Measurements from ENCODE around the gene CST11. TPM values are rescaled to one million over a fixed set of nuclear protein-coding genes. Genes with fewer than 3 reads are reported as not detected.
A peak's percentile ranks its signal among the peaks of the same experiment; 100 is the strongest.

CST11 gene
- total and polyA plus RNA-seq, 4 donors = not detected

- Histone ChIP-seq H3K4me1 (ENCODE audit: control insufficient read depth in 4 of 4, insufficient read depth in 4 of 4, low read length in 3 of 4) (no peaks in the 10 kb centered on the region), H3K36me3 (ENCODE audit: control insufficient read depth in 4 of 4, insufficient read depth in 3 of 4, low read depth in 1 of 4, low read length in 3 of 4) (no peaks in the 10 kb centered on the region), H3K27me3 (ENCODE audit: control insufficient read depth in 4 of 4, insufficient read depth in 4 of 4, low read length in 3 of 4) (no peaks in the 10 kb centered on the region), H3K4me3 (ENCODE audit: low read depth in 1 of 3, low read length in 3 of 3) (no peak overlapping the region), H3K27ac (ENCODE audit: low read depth in 1 of 2, low read length in 2 of 2) (no peak overlapping the region), H3K9ac (ENCODE audit: low read depth in 1 of 2, low read length in 2 of 2) (no peak overlapping the region), H3K9me3 (ENCODE audit: control insufficient read depth in 4 of 4, low read length in 3 of 4) (no peaks in the 10 kb centered on the region)
- no peak for DNase-seq (ENCODE audit: low spot score)
- 91% methylated on average over 5 of the region's 5 CpGs for WGBS
- no peak for TF ChIP-seq ZBTB33 (IDR thresholded peaks at IDR 0.05)
- no peak for TF ChIP-seq EGR1 (IDR thresholded peaks at IDR 0.05; ENCODE audit: low read depth in 2 of 2)
- TF ChIP-seq YY1 (IDR thresholded peaks at IDR 0.05) = no peak
- no peak for TF ChIP-seq MAX (IDR thresholded peaks at IDR 0.05)
- TF ChIP-seq NR2F2 (IDR thresholded peaks at IDR 0.05) = no peak
- no peak for TF ChIP-seq REST (IDR thresholded peaks at IDR 0.05)
- no peak for TF ChIP-seq FOXA1 (IDR thresholded peaks at IDR 0.05)
- TF ChIP-seq RXRA (IDR thresholded peaks at IDR 0.05) = no peak
- TF ChIP-seq RAD21 (IDR thresholded peaks at IDR 0.05) = no peak
- no peak for TF ChIP-seq SP1 (IDR thresholded peaks at IDR 0.05)
These were observed 4.5 kb downstream of the CST11 start for GRCh38 chr20:23448167-23448566.

GRCh38 chr20:23446505-23446904 lies 6.2 kb downstream of the CST11 start:
- Histone ChIP-seq H3K4me3 (ENCODE audit: low read depth in 1 of 3, low read length in 3 of 3) (no peak overlapping the region), H3K27ac (ENCODE audit: low read depth in 1 of 2, low read length in 2 of 2) (no peak overlapping the region), H3K9ac (ENCODE audit: low read depth in 1 of 2, low read length in 2 of 2) (no peak overlapping the region), H3K4me1 (ENCODE audit: control insufficient read depth in 4 of 4, insufficient read depth in 4 of 4, low read length in 3 of 4) (no peaks in the 10 kb centered on the region), H3K9me3 (ENCODE audit: control insufficient read depth in 4 of 4, low read length in 3 of 4) (no peaks in the 10 kb centered on the region), H3K36me3 (ENCODE audit: control insufficient read depth in 4 of 4, insufficient read depth in 3 of 4, low read depth in 1 of 4, low read length in 3 of 4) (no peaks in the 10 kb centered on the region), H3K27me3 (ENCODE audit: control insufficient read depth in 4 of 4, insufficient read depth in 4 of 4, low read length in 3 of 4) (no peaks in the 10 kb centered on the region)
- TF ChIP-seq MAX (IDR thresholded peaks at IDR 0.05) = no peak
- no peak for TF ChIP-seq YY1 (IDR thresholded peaks at IDR 0.05)
- peak; percentile 76 to 83 for TF ChIP-seq RAD21 (IDR thresholded peaks at IDR 0.05)
- TF ChIP-seq CTCF (IDR thresholded peaks at IDR 0.05; ENCODE audit: low read depth, low read length, missing input control) = peak; percentile 52
- TF ChIP-seq FOXA1 (IDR thresholded peaks at IDR 0.05) = no peak
- no peak for DNase-seq (ENCODE audit: low spot score)
- WGBS = 76% methylated on average over 8 of the region's 8 CpGs
